Mesenchymal stem cell (in vitro differentiated cells and primary cell): ENCODE data around the gene ADGRE3.
A peak's percentile ranks its signal among the peaks of the same experiment; 100 is the strongest.

Experiments
- DNase-seq: peaks from one replicate; pipeline ENCODE4 v3.0.0-alpha.2; 2013
- H2AFZ ChIP-seq: one replicate; pipeline ENCODE4 v1.6.1; 2013; ENCODE audit warnings: low read depth, mild to moderate bottlenecking, control low read depth, inconsistent platforms, low read length, moderate library complexity
- H2AK5ac ChIP-seq: 2 replicates; pipeline ENCODE4 v1.6.1; 2013; ENCODE audit warnings: low read length, moderate library complexity, mild to moderate bottlenecking, inconsistent platforms; ENCODE audit not compliant: severe bottlenecking
- H2BK120ac ChIP-seq: one replicate; pipeline ENCODE4 v1.6.1; 2013; ENCODE audit warnings: low read depth, mild to moderate bottlenecking, inconsistent platforms, low read length, moderate library complexity
- H2BK12ac ChIP-seq, 2 experiments: one replicate each; pipeline ENCODE4 v1.6.1; 2013; ENCODE audit warnings: inconsistent platforms in 2 of 2, low read length in 2 of 2, mild to moderate bottlenecking in 2 of 2, moderate library complexity in 2 of 2, control low read depth in 1 of 2
- H2BK15ac ChIP-seq: one replicate; pipeline ENCODE4 v1.6.1; 2013; ENCODE audit warnings: mild to moderate bottlenecking, low read depth, inconsistent platforms; ENCODE audit not compliant: poor library complexity, severe bottlenecking
- H2BK5ac ChIP-seq: 2 replicates; pipeline ENCODE4 v1.6.1; 2013; ENCODE audit warnings: low read depth, mild to moderate bottlenecking, low read length, control low read depth, inconsistent platforms; ENCODE audit not compliant: poor library complexity, severe bottlenecking
- H3K14ac ChIP-seq, 2 experiments: one replicate each; pipeline ENCODE4 v1.6.1; 2013; ENCODE audit warnings: inconsistent platforms in 2 of 2, low read length in 2 of 2, control low read depth in 1 of 2, mild to moderate bottlenecking in 1 of 2, moderate library complexity in 1 of 2
- H3K18ac ChIP-seq, 2 experiments: one replicate each; pipeline ENCODE4 v1.6.1; 2013; ENCODE audit warnings: inconsistent platforms in 2 of 2, low read length in 2 of 2, control low read depth in 1 of 2, low read depth in 1 of 2, mild to moderate bottlenecking in 1 of 2
- H3K23ac ChIP-seq, 2 experiments: one replicate each; pipeline ENCODE4 v1.6.1; 2013; ENCODE audit warnings: inconsistent platforms in 2 of 2, low read length in 2 of 2, mild to moderate bottlenecking in 2 of 2, moderate library complexity in 2 of 2, control low read depth in 1 of 2
- H3K27ac ChIP-seq: 2 replicates; pipeline ENCODE4 v1.5.1; 2013; ENCODE audit warnings: mild to moderate bottlenecking, moderate library complexity, low read length, control low read depth, inconsistent platforms; ENCODE audit not compliant: poor library complexity, severe bottlenecking
- H3K27me3 ChIP-seq, 2 experiments: 2 replicates each; pipeline versions ENCODE4 v1.6.1 to v1.7.0; 2013; ENCODE audit warnings: low read length in 2 of 2, mild to moderate bottlenecking in 2 of 2, moderate library complexity in 2 of 2, control low read depth in 1 of 2, inconsistent platforms in 1 of 2; ENCODE audit not compliant: control insufficient read depth in 1 of 2, insufficient read depth in 1 of 2
- H3K36me3 ChIP-seq, 2 experiments: 2 replicates each; pipeline versions ENCODE4 v1.6.1 to v1.7.0; 2013; ENCODE audit warnings: low read length in 2 of 2, control low read depth in 1 of 2, inconsistent platforms in 1 of 2, low read depth in 1 of 2, mild to moderate bottlenecking in 1 of 2; ENCODE audit not compliant: insufficient read depth in 2 of 2, control insufficient read depth in 1 of 2
- H3K4ac ChIP-seq, 2 experiments: one replicate each; pipeline ENCODE4 v1.6.1; 2013; ENCODE audit warnings: inconsistent platforms in 2 of 2, low read length in 2 of 2, mild to moderate bottlenecking in 2 of 2, moderate library complexity in 2 of 2, control low read depth in 1 of 2, low read depth in 1 of 2
- H3K4me1 ChIP-seq: 2 replicates; pipeline ENCODE4 v1.6.1; 2013; ENCODE audit warnings: low read depth, low read length, control low read depth; ENCODE audit not compliant: control insufficient read depth, insufficient read depth
- H3K4me2 ChIP-seq: 2 replicates; pipeline ENCODE4 v1.6.1; 2013; ENCODE audit warnings: low read length, mild to moderate bottlenecking, inconsistent platforms; ENCODE audit not compliant: poor library complexity, severe bottlenecking
- H3K4me3 ChIP-seq, 2 experiments: 2 replicates each; pipeline versions ENCODE4 v1.5.1 to v1.7.0; 2013; ENCODE audit warnings: low read length in 2 of 2, mild to moderate bottlenecking in 2 of 2, control low read depth in 1 of 2, low read depth in 1 of 2; ENCODE audit not compliant: insufficient read depth in 1 of 2
- H3K79me1 ChIP-seq: replicated peaks from 2 replicates; pipeline ENCODE4 v1.6.1; 2013; ENCODE audit warnings: mild to moderate bottlenecking, control low read depth, low read length, inconsistent platforms; ENCODE audit not compliant: poor library complexity, severe bottlenecking
- H3K9ac ChIP-seq: 2 replicates; pipeline ENCODE4 v1.7.0; 2013; ENCODE audit warnings: mild to moderate bottlenecking, low read length, moderate library complexity
- H3K9me3 ChIP-seq: 2 replicates; pipeline ENCODE4 v1.7.0; 2013; ENCODE audit warnings: mild to moderate bottlenecking, low read length; ENCODE audit not compliant: control insufficient read depth
- H4K8ac ChIP-seq: one replicate; pipeline ENCODE4 v1.6.1; 2013; ENCODE audit warnings: inconsistent platforms, mild to moderate bottlenecking, low read length, moderate library complexity
- H4K91ac ChIP-seq: one replicate; pipeline ENCODE4 v1.6.1; 2013; ENCODE audit warnings: mild to moderate bottlenecking, low read length, inconsistent platforms
- WGBS: methylation state at CpG from one replicate; pipeline ENCODE4 v1.1.7; 2013; ENCODE audit warnings: mixed read lengths; 5-methylcytosine and 5-hydroxymethylcytosine counted together

ADGRE3 gene

GRCh38 chr19:14715841-14716240 is 41.2 kb upstream of the ADGRE3 start:
- Histone ChIP-seq H3K18ac (no peak overlapping the region), H4K91ac (no peak overlapping the region), H2BK5ac (no peak overlapping the region), H4K8ac (no peak overlapping the region), H2AFZ (no peak overlapping the region), H3K9ac (no peak overlapping the region), H2BK120ac (no peak overlapping the region), H3K4ac (no peak overlapping the region), H3K23ac (no peak overlapping the region), H2BK15ac (no peak overlapping the region), H3K14ac (no peak overlapping the region), H3K79me1 (no peaks in the 10 kb centered on the region), H3K27ac (no peak overlapping the region), H3K4me2 (no peak overlapping the region), H3K27me3 (no peaks in the 10 kb centered on the region), H3K9me3 (peaks cover 89% of the 10 kb centered on the region), H3K4me1 (no peaks in the 10 kb centered on the region), H3K4me3 (peak overlapping the region in 1 of 2 experiments; percentile 48), H2AK5ac (no peak overlapping the region), H2BK12ac (no peak overlapping the region), H3K36me3 (peaks cover 53 to 96% of the 10 kb centered on the region in 2 experiments)
- no peak for DNase-seq
- WGBS: 96% methylated on average over 4 of the region's 4 CpGs

- DNase-seq: no peak
- Histone ChIP-seq H2BK12ac (no peak overlapping the region), H2BK5ac (no peak overlapping the region), H3K4me3 (no peak overlapping the region), H4K91ac (no peak overlapping the region), H3K4ac (no peak overlapping the region), H3K9ac (no peak overlapping the region), H2BK120ac (no peak overlapping the region), H3K79me1 (no peaks in the 10 kb centered on the region), H3K4me1 (no peaks in the 10 kb centered on the region), H3K36me3 (peaks cover 85 to 95% of the 10 kb centered on the region in 2 experiments), H3K4me2 (no peak overlapping the region), H4K8ac (no peak overlapping the region), H3K23ac (no peak overlapping the region), H2BK15ac (no peak overlapping the region), H2AK5ac (no peak overlapping the region), H3K18ac (no peak overlapping the region), H3K27ac (no peak overlapping the region), H2AFZ (no peak overlapping the region), H3K9me3 (peaks cover 43% of the 10 kb centered on the region), H3K14ac (no peak overlapping the region), H3K27me3 (no peaks in the 10 kb centered on the region)
- 90% methylated on average over 6 of the region's 6 CpGs for WGBS
Measured at GRCh38 chr19:14704450-14704849, 29.8 kb upstream of the ADGRE3 start.

- Histone ChIP-seq H4K91ac (no peak overlapping the region), H2BK12ac (no peak overlapping the region), H2BK15ac (no peak overlapping the region), H3K14ac (no peak overlapping the region), H3K27me3 (no peaks in the 10 kb centered on the region), H2AFZ (no peak overlapping the region), H3K27ac (no peak overlapping the region), H3K4ac (no peak overlapping the region), H3K79me1 (no peaks in the 10 kb centered on the region), H3K9ac (no peak overlapping the region), H2BK120ac (no peak overlapping the region), H3K4me3 (no peak overlapping the region), H3K36me3 (peaks cover 85 to 95% of the 10 kb centered on the region in 2 experiments), H2BK5ac (no peak overlapping the region), H3K18ac (no peak overlapping the region), H3K23ac (no peak overlapping the region), H3K9me3 (peaks cover 37% of the 10 kb centered on the region), H3K4me1 (no peaks in the 10 kb centered on the region), H4K8ac (no peak overlapping the region), H2AK5ac (no peak overlapping the region), H3K4me2 (no peak overlapping the region)
- DNase-seq: no peak
- 100% methylated on average over 5 of the region's 6 CpGs for WGBS
Measured at GRCh38 chr19:14703833-14704232, 29.2 kb upstream of the ADGRE3 start.

GRCh38 chr19:14700711-14701375 is 26.2 kb upstream of the ADGRE3 start:
- no peak overlapping the region for H2BK5ac ChIP-seq
- H3K4ac ChIP-seq: no peak overlapping the region
- H3K9ac ChIP-seq: no peak overlapping the region
- DNase-seq: no peak
- no peak overlapping the region for H2AFZ ChIP-seq
- H3K14ac ChIP-seq: no peak overlapping the region
- no peak overlapping the region for H2BK15ac ChIP-seq
- H3K27me3 ChIP-seq: no peaks in the 10 kb centered on the region
- no peak overlapping the region for H4K91ac ChIP-seq
- no peak overlapping the region for H3K27ac ChIP-seq
- no peak overlapping the region for H3K4me2 ChIP-seq
- H3K79me1 ChIP-seq: no peaks in the 10 kb centered on the region
- WGBS: 96% methylated on average over 6 of the region's 9 CpGs
- no peak overlapping the region for H2AK5ac ChIP-seq
- peaks cover 69 to 88% of the 10 kb centered on the region in 2 experiments for H3K36me3 ChIP-seq
- H3K9me3 ChIP-seq: peaks cover 23% of the 10 kb centered on the region
- H2BK120ac ChIP-seq: no peak overlapping the region
- no peak overlapping the region for H4K8ac ChIP-seq
- H3K18ac ChIP-seq: no peak overlapping the region
- H3K23ac ChIP-seq: no peak overlapping the region
- no peaks in the 10 kb centered on the region for H3K4me1 ChIP-seq
- no peak overlapping the region for H3K4me3 ChIP-seq
- no peak overlapping the region for H2BK12ac ChIP-seq
